ENCODE data around the gene CDK3.

GRCh38 chr17:76000755-76001521 is at the start of gene CDK3:
- TF ChIP-seq POLR2A (IDR thresholded peaks at IDR 0.05; ENCODE audit: low read length) (no peak), GATA1 (IDR thresholded peaks at IDR 0.05; ENCODE audit: low read depth, low read length) (no peak)

All from erythroblast (primary cell).